ENCODE data around the gene MIB1. TPM values are rescaled to one million over a fixed set of nuclear protein-coding genes. Genes with fewer than 3 reads are reported as not detected.
A peak's percentile ranks its signal among the peaks of the same experiment; 100 is the strongest.

The MIB1 gene
- total RNA-seq, 4 donors from 2014 or later = 15.7 to 31.8 (median 27.6) TPM

GRCh38 chr18:21702602-21703001 is 38.0 kb upstream of the MIB1 start:
- intact Hi-C loops (cut with DNase I; ENCODE audit: low total_unique reads) (no loop called here), in situ Hi-C loops (cut with MboI; ENCODE audit: low pct_ligation_motif_present in 1 of 4, low pct_unique_long_range_greater_than_20kb in 1 of 4, low sequenced_read_pairs in 3 of 4) (loop anchor here in 2 of 4 donors (25.0 kb wide), 1 partner anchor 90 kb away; the partner anchor contains the start of genes ESCO1 (in 2 of the 2) and SNRPD1 (in 2 of the 2))
- Histone ChIP-seq H3K9me3 (no peaks in the 10 kb centered on the region), H3K36me3 (peaks cover 0 to 6% (median 0%) of the 10 kb centered on the region in 4 donors), H3K27me3 (no peaks in the 10 kb centered on the region), H3K27ac (peak overlapping the region in 3 of 4 donors; percentile 97 to 99 (median 97)), H3K4me1 (peaks cover 4 to 28% (median 13%) of the 10 kb centered on the region in 4 donors), H3K4me3 (peak overlapping the region in 1 of 4 donors; percentile 87)
- WGBS, 2 donors (ENCODE audit: low coverage in 1 of 2) = 89% methylated on average over 4 to 5 of the region's 5 CpGs
- no peak for TF ChIP-seq POLR2A (IDR thresholded peaks at IDR 0.05)
- no peak for TF ChIP-seq EP300 (IDR thresholded peaks at IDR 0.05; ENCODE audit: low read depth)
- TF ChIP-seq POLR2AphosphoS5 (IDR thresholded peaks at IDR 0.05) = no peak
- TF ChIP-seq CTCF (IDR thresholded peaks at IDR 0.05) = no peak
- DNase-seq = no peak

- intact Hi-C loops (cut with DNase I; ENCODE audit: low total_unique reads) = no loop called here
Measured at GRCh38 chr18:21703241-21703820, 37.3 kb upstream of the MIB1 start.

GRCh38 chr18:21704603-21705364 is 35.8 kb upstream of the MIB1 start, which contains the start of gene ABHD3:
ABHD3 (minus strand) TSS chr18:21704774; CDS start chr18:21704665, 109 bp downstream.
- 3 to 8% methylated on average over 3 to 33 of the region's 60 CpGs for WGBS, 2 donors (ENCODE audit: low coverage in 1 of 2)
- H3K4me1 ChIP-seq = peaks cover 4 to 14% (median 9%) of the 10 kb centered on the region in 4 donors
- no peaks in the 10 kb centered on the region for H3K9me3 ChIP-seq
- in situ Hi-C loops (cut with MboI; ENCODE audit: low pct_ligation_motif_present in 1 of 4, low pct_unique_long_range_greater_than_20kb in 1 of 4, low sequenced_read_pairs in 3 of 4) (loop anchor here in 2 of 4 donors (25.0 kb wide), 1 partner anchor 92 kb away; the partner anchor contains the start of genes ESCO1 (in 2 of the 2) and SNRPD1 (in 2 of the 2)), intact Hi-C loops (cut with DNase I; ENCODE audit: low total_unique reads) (no loop called here)
- TF ChIP-seq POLR2AphosphoS5 (IDR thresholded peaks at IDR 0.05) (peak; percentile 92 to 98 (median 98)), CTCF (IDR thresholded peaks at IDR 0.05) (peak; percentile 56 to 93 (median 65)), POLR2A (IDR thresholded peaks at IDR 0.05) (peak; percentile 95), EP300 (IDR thresholded peaks at IDR 0.05; ENCODE audit: low read depth) (no peak)
- H3K4me3 ChIP-seq = peak within 1 kb of the TSS; percentile 62 to 95 (median 77)
- DNase-seq = peak; percentile 97
- peak within 1 kb of the TSS; percentile 95 to 99 (median 97) for H3K27ac ChIP-seq
- no peaks in the 10 kb centered on the region for H3K27me3 ChIP-seq
- H3K36me3 ChIP-seq = peaks cover 0 to 6% (median 0%) of the 10 kb centered on the region in 4 donors

More at GRCh38 chr18:21703241-21703820, 37.3 kb upstream of the MIB1 start:
- Histone ChIP-seq H3K27me3 (no peaks in the 10 kb centered on the region), H3K9me3 (no peaks in the 10 kb centered on the region), H3K4me1 (peaks cover 4 to 23% (median 11%) of the 10 kb centered on the region in 4 donors), H3K36me3 (peaks cover 0 to 6% (median 0%) of the 10 kb centered on the region in 4 donors), H3K4me3 (peak overlapping the region; percentile 62 to 95 (median 77)), H3K27ac (peak overlapping the region; percentile 95 to 99 (median 97))
- in situ Hi-C loops (cut with MboI; ENCODE audit: low pct_ligation_motif_present in 1 of 4, low pct_unique_long_range_greater_than_20kb in 1 of 4, low sequenced_read_pairs in 3 of 4) = loop anchor here in 2 of 4 donors (25.0 kb wide), 1 partner anchor 91 kb away; the partner anchor contains the start of genes ESCO1 (in 2 of the 2) and SNRPD1 (in 2 of the 2)
- peak; percentile 71 for DNase-seq
- no peak for TF ChIP-seq EP300 (IDR thresholded peaks at IDR 0.05; ENCODE audit: low read depth)
- TF ChIP-seq CTCF (IDR thresholded peaks at IDR 0.05) = no peak
- TF ChIP-seq POLR2AphosphoS5 (IDR thresholded peaks at IDR 0.05) = no peak
- TF ChIP-seq POLR2A (IDR thresholded peaks at IDR 0.05) = no peak
- 0 to 4% methylated on average over 2 to 17 of the region's 17 CpGs for WGBS, 2 donors (ENCODE audit: low coverage in 1 of 2)
